Smooth muscle cell (in vitro differentiated cells): ENCODE data around the gene NOB1. TPM values are rescaled to one million over a fixed set of nuclear protein-coding genes. Genes with fewer than 3 reads are reported as not detected.
A peak's percentile ranks its signal among the peaks of the same experiment; 100 is the strongest.
"Not testable (repeated sequence)": the region's sequence is repeated elsewhere in the genome, so short reads cannot be mapped to it uniquely, and the experiment has no call there.

Source experiments
- DNase-seq: peaks from one replicate; lab custom pipeline; 2025; ENCODE audit not compliant: unreplicated experiment; lab: John Stamatoyannopoulos, UW
- H2AFZ ChIP-seq: fragments of 200-600 bp; sonication (generic); 2 replicates; pipeline ENCODE4 v1.6.0; 2016; ENCODE audit warnings: antibody characterized with exemption, low read depth, mild to moderate bottlenecking
- H3F3A ChIP-seq: fragments of 200-600 bp; sonication (generic); 2 replicates; pipeline ENCODE4 v1.6.0; 2017; ENCODE audit warnings: antibody characterized with exemption, low read depth
- H3K27ac ChIP-seq: fragments of 200-600 bp; sonication (generic); 2 replicates; pipeline ENCODE4 v1.5.1; 2016; ENCODE audit warnings: low read depth, mild to moderate bottlenecking
- H3K27me3 ChIP-seq: fragments of 200-600 bp; sonication (generic); 2 replicates; pipeline ENCODE4 v1.6.1; 2016; ENCODE audit warnings: low read depth, mild to moderate bottlenecking
- H3K36me3 ChIP-seq: fragments of 200-600 bp; sonication (generic); 2 replicates; pipeline ENCODE4 v1.5.1; 2016; ENCODE audit warnings: low read depth
- H3K4me1 ChIP-seq: fragments of 200-600 bp; sonication (generic); 2 replicates; pipeline ENCODE4 v1.5.1; 2016; ENCODE audit warnings: low read depth
- H3K4me2 ChIP-seq: fragments of 200-600 bp; sonication (generic); 2 replicates; pipeline ENCODE4 v1.6.0; 2016; ENCODE audit warnings: mild to moderate bottlenecking
- H3K4me3 ChIP-seq: fragments of 200-600 bp; sonication (generic); 2 replicates; pipeline ENCODE4 v1.5.1; 2016; ENCODE audit warnings: mild to moderate bottlenecking
- H3K79me2 ChIP-seq: fragments of 200-600 bp; sonication (generic); 2 replicates; pipeline ENCODE4 v1.6.0; 2016; ENCODE audit warnings: low read depth, mild to moderate bottlenecking
- H3K9ac ChIP-seq: fragments of 200-600 bp; sonication (generic); 2 replicates; pipeline ENCODE4 v1.6.0; 2016; ENCODE audit warnings: low read depth
- H3K9me3 ChIP-seq: fragments of 200-600 bp; sonication (generic); replicated peaks from 2 replicates; pipeline ENCODE4 v1.5.1; 2016; ENCODE audit warnings: low read depth
- H4K20me1 ChIP-seq: fragments of 200-600 bp; sonication (generic); 2 replicates; pipeline ENCODE4 v1.6.0; 2016; ENCODE audit warnings: low read depth
- WGBS: methylation state at CpG from one replicate; pipeline ENCODE4 v1.1.7; 2016; ENCODE audit warnings: low lambda C conversion rate; 5-methylcytosine and 5-hydroxymethylcytosine counted together
- polyA plus RNA-seq: library from polyadenylated mRNA; unstranded; fragments of >200 nt; fragmentation: Nextera tagmentation; extraction: Ambion mirVana; gene quantifications from 2 replicates; pipeline ENCODE4 v1.2.1, GENCODE V29; 2016
- total RNA-seq: library from RNA; depleted of rRNA; stranded (reverse); fragments of >200 nt; gene quantifications from 2 replicates; pipeline ENCODE4 v1.2.3, GENCODE V29; 2014
- TF ChIP-seq, protein P1 (sequence below): fragments of 200-600 bp; sonication (generic); IDR thresholded peaks from 2 replicates; pipeline ENCODE4 v1.5.1; 2017; ENCODE audit warnings: borderline replicate concordance, mild to moderate bottlenecking, antibody characterized with exemption; ENCODE audit not compliant: insufficient read depth, poor library complexity, severe bottlenecking

The NOB1 gene
- total and polyA plus RNA-seq, 2 experiments from 2014 or later = 20.6 to 24.2 TPM

DNA sequence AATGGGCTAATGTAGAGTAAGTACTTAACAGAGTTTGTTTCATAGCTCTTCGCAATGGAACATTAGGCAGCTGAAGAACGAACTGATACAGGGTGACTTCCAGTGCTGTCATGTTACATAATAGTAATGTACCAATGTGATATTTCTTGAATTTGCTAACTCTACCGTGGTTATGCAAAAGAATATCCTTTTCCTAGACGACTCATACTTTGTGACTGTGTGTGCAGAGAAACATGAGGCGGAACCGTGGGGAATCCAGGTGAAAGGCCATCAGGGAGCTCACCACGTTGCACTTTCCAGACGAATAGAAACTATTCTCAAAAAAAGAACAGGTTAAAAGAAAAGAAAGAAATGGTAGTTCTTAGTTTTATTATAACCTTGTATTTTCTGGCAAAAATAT lies 13.2 kb downstream of the NOB1 start:
- Histone ChIP-seq H2AFZ (no peak overlapping the region), H3K4me2 (no peak overlapping the region), H3K27me3 (no peaks in the 10 kb centered on the region), H3F3A (no peaks in the 10 kb centered on the region), H3K4me1 (no peaks in the 10 kb centered on the region), H4K20me1 (no peaks in the 10 kb centered on the region), H3K79me2 (no peaks in the 10 kb centered on the region), H3K27ac (no peak overlapping the region), H3K9ac (no peak overlapping the region), H3K9me3 (no peaks in the 10 kb centered on the region), H3K36me3 (peaks cover 4% of the 10 kb centered on the region), H3K4me3 (no peak overlapping the region)
- TF ChIP-seq, protein P1, sequence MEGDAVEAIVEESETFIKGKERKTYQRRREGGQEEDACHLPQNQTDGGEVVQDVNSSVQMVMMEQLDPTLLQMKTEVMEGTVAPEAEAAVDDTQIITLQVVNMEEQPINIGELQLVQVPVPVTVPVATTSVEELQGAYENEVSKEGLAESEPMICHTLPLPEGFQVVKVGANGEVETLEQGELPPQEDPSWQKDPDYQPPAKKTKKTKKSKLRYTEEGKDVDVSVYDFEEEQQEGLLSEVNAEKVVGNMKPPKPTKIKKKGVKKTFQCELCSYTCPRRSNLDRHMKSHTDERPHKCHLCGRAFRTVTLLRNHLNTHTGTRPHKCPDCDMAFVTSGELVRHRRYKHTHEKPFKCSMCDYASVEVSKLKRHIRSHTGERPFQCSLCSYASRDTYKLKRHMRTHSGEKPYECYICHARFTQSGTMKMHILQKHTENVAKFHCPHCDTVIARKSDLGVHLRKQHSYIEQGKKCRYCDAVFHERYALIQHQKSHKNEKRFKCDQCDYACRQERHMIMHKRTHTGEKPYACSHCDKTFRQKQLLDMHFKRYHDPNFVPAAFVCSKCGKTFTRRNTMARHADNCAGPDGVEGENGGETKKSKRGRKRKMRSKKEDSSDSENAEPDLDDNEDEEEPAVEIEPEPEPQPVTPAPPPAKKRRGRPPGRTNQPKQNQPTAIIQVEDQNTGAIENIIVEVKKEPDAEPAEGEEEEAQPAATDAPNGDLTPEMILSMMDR = no peak
- no peak for DNase-seq
- WGBS = 91% methylated on average over 8 of the region's 8 CpGs

DNA sequence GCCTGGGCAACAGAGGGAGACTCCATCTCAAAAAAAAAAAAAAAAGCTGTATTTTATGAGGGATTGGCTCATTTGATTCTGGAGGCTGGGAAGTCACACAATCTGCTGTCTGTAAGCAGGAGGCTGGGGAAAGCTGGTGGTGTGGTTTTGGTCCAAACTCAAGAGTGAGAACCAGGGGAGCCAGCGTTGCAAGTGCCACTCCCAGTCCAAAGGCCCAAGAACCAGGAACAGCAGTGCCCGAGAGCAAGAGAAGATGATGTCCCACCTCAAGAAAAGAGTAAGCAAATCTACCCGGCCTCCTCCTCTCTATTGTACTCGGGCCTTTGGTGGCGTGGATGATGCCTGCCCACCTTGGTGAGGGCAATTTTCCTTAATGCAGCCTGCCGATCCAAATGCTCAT lies 22.6 kb downstream of the NOB1 start:
- TF ChIP-seq, protein P1 = no peak
- H2AFZ ChIP-seq = no peak overlapping the region
- no peaks in the 10 kb centered on the region for H3K27me3 ChIP-seq
- no peaks in the 10 kb centered on the region for H4K20me1 ChIP-seq
- no peaks in the 10 kb centered on the region for H3K36me3 ChIP-seq
- no peaks in the 10 kb centered on the region for H3K79me2 ChIP-seq
- peaks cover 10% of the 10 kb centered on the region for H3K4me1 ChIP-seq
- no peak overlapping the region for H3K27ac ChIP-seq
- no peak overlapping the region for H3K4me2 ChIP-seq
- H3K4me3 ChIP-seq = no peak overlapping the region
- 96% methylated on average over 6 of the region's 6 CpGs for WGBS
- H3K9ac ChIP-seq = no peak overlapping the region
- DNase-seq = no peak
- H3F3A ChIP-seq = no peaks in the 10 kb centered on the region
- no peaks in the 10 kb centered on the region for H3K9me3 ChIP-seq

DNA sequence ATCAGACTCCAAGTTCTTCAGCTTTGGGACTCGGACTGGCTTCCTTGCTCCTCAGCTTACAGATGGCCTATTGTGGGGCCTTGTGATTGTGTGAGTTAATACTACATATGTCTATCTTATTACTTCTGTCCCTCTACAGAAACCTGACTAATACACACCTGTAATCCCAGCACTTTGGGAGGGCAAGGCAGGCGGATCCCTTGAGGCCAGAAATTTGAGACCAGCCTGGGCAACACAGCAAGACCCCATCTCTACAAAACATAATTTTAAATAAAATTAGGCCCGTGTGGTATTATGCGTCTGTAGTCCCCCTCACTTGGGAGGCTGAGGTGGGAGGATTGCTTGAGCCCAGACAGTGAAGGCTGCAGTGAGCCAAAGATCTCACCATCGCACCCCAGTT lies 23.4 kb downstream of the NOB1 start:
- not testable (repeated sequence) for H3K9me3 ChIP-seq, DNase-seq, H3K27ac ChIP-seq, H3K79me2 ChIP-seq, H3K36me3 ChIP-seq, H4K20me1 ChIP-seq, H3K4me3 ChIP-seq, H2AFZ ChIP-seq, H3F3A ChIP-seq, H3K27me3 ChIP-seq, H3K4me1 ChIP-seq, H3K9ac ChIP-seq, H3K4me2 ChIP-seq
- WGBS = 80% methylated on average over 5 of the region's 5 CpGs

DNA sequence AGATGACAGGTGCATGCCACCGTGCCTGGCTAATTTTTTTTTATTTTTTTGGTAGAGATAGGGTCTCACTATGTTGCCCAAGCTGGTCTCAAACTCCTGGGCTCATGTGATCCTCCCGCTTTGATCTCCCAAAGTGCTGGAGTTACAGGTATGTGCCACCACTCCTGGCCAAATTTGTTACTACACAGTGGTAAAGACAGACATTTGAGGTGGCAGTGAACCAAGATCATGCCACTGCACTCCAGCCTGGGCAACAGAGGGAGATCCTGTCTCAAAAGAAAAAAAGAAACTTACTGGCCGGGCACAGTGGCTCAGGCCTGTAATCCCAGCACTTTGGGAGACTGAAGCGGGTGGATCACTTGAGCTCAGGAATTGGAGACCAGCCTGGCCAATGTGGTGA lies 25.7 kb downstream of the NOB1 start:
- 90% methylated on average over 4 of the region's 4 CpGs for WGBS
- not testable (repeated sequence) for H4K20me1 ChIP-seq, DNase-seq, H3K9me3 ChIP-seq, H3K27me3 ChIP-seq, H3K79me2 ChIP-seq, H3F3A ChIP-seq, H2AFZ ChIP-seq, H3K4me3 ChIP-seq, H3K4me1 ChIP-seq, H3K27ac ChIP-seq, H3K4me2 ChIP-seq, H3K9ac ChIP-seq, H3K36me3 ChIP-seq

DNA sequence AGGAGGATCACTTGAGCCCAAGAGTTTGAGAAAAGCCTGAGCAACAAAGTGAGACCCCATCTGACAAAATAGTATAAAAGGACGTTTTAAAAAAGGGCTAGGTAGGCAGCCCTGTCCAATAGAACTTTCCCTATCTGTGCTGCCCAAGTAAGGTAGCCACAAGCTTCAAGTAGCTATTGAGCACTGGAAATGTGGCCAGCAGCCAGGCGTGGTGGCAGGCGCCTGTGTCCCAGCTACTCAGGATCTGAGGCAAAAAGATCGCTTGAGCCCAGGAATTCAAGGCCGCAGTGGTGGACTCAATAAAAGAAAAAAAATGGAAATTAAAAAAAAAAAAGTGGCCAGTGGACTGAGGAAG lies 26.8 kb downstream of the NOB1 start:
- Histone ChIP-seq H3K36me3 (no peaks in the 10 kb centered on the region), H3K4me3 (peak overlapping the region; percentile 62), H3K79me2 (peaks cover 10% of the 10 kb centered on the region), H3K4me2 (peak overlapping the region; percentile 86), H3K27me3 (no peaks in the 10 kb centered on the region), H4K20me1 (no peaks in the 10 kb centered on the region), H3K4me1 (peaks cover 10% of the 10 kb centered on the region), H3K27ac (peak overlapping the region; percentile 88), H3F3A (no peaks in the 10 kb centered on the region), H2AFZ (no peak overlapping the region), H3K9ac (peak overlapping the region; percentile 71), H3K9me3 (no peaks in the 10 kb centered on the region)
- DNase-seq = no peak
- TF ChIP-seq, protein P1 = no peak
- WGBS = 74% methylated on average over 5 of the region's 5 CpGs
